GM12878 (cell line): ENCODE data around the gene UPK1B. TPM values are rescaled to one million over a fixed set of nuclear protein-coding genes. Genes with fewer than 3 reads are reported as not detected.

Experiments used
- ATAC-seq: fragments of 200-7000 bp; cut with Tn5 transposase; 3 replicates; pipeline ENCODE4 v1.9.1; 2020; ENCODE audit warnings: mild to moderate bottlenecking, moderate library complexity
- BruUV-seq: library from RNA; stranded (reverse); fragments of 400-500 nt; replicated peaks from 2 replicates; lab custom pipeline; 2021; lab: Mats Ljungman, UMichigan
- CTCF ChIA-PET: fragments of 300-600 bp; sonication (Branson Sonifier 250); formaldehyde crosslinking; extraction: SDS; loops from one replicate; lab custom pipeline; 2021; ENCODE audit warnings: inconsistent platforms; lab: Yijun Ruan, JAX
- POLR2A ChIA-PET: fragments of 350-600 bp; formaldehyde crosslinking; extraction: SDS; loops from one replicate; lab custom pipeline; 2021; ENCODE audit warnings: inconsistent platforms; lab: Charles Lee
- RAD21 ChIA-PET: fragments of 300-600 bp; sonication (Branson Sonifier 250); formaldehyde crosslinking; loops from one replicate; lab custom pipeline; 2023; ENCODE audit warnings: antibody characterized with exemption; ENCODE audit not compliant: unreplicated experiment; lab: Charles Lee
- SMC1A ChIA-PET: fragments of 300-600 bp; sonication (Branson Sonifier 250); formaldehyde crosslinking; loops from one replicate; lab custom pipeline; 2023; ENCODE audit not compliant: unreplicated experiment, uncharacterized antibody; lab: Charles Lee
- DNase-seq: peaks from one replicate; pipeline ENCODE4 v3.0.0-alpha.2; 2011; ENCODE audit warnings: low read depth, low spot score
- FAIRE-seq: peaks from 3 replicates; lab custom pipeline; 2011; peaks lifted over from hg19 to GRCh38; lab: Jason Lieb, UNC
- H2AFZ ChIP-seq: 2 replicates; pipeline ENCODE4 v1.6.0; 2011; ENCODE audit warnings: low read depth, low read length, control low read depth; ENCODE audit not compliant: control insufficient read depth
- H3K27ac ChIP-seq: 2 replicates; pipeline ENCODE4 v1.5.1; 2011; ENCODE audit warnings: control low read depth; ENCODE audit not compliant: control insufficient read depth, insufficient read depth
- H3K27me3 ChIP-seq, 2 experiments: replicated peaks in 1 of 2; 2 replicates each; pipeline versions ENCODE4 v1.6.0 to v1.6.1; 2011; ENCODE audit warnings: low read length in 1 of 2; ENCODE audit not compliant: control insufficient read depth in 2 of 2, insufficient read depth in 2 of 2
- H3K36me3 ChIP-seq, 2 experiments: 2 replicates each; pipeline ENCODE4 v1.5.1; 2011; ENCODE audit warnings: low read length in 1 of 2; ENCODE audit not compliant: control insufficient read depth in 2 of 2, insufficient read depth in 2 of 2
- H3K4me1 ChIP-seq: 2 replicates; pipeline ENCODE4 v1.6.1; 2011; ENCODE audit warnings: mild to moderate bottlenecking, low read length, moderate library complexity, mixed read lengths; ENCODE audit not compliant: control insufficient read depth, insufficient read depth
- H3K4me2 ChIP-seq: 2 replicates; pipeline ENCODE4 v1.6.0; 2011; ENCODE audit warnings: control low read depth; ENCODE audit not compliant: control insufficient read depth, insufficient read depth
- H3K4me3 ChIP-seq: fragments of 200-600 bp; sonication (generic); 2 replicates; pipeline ENCODE4 v1.5.1; 2016
- H3K79me2 ChIP-seq: 2 replicates; pipeline ENCODE4 v1.6.0; 2011; ENCODE audit warnings: low read length; ENCODE audit not compliant: control insufficient read depth, insufficient read depth
- H3K9ac ChIP-seq: 2 replicates; pipeline ENCODE4 v1.8.0; 2011; ENCODE audit warnings: low read length, control low read depth, mixed read lengths; ENCODE audit not compliant: control insufficient read depth, insufficient read depth
- H3K9me3 ChIP-seq: replicated peaks from 3 replicates; pipeline ENCODE4 v1.5.1; 2011; ENCODE audit warnings: mild to moderate bottlenecking, low read length; ENCODE audit not compliant: control insufficient read depth, insufficient read depth
- H4K20me1 ChIP-seq: 2 replicates; pipeline ENCODE4 v1.6.0; 2011; ENCODE audit not compliant: control insufficient read depth, insufficient read depth
- EP300 ChIP-seq, 2 experiments: fragments of 150-350 bp in 1 of 2; IDR thresholded peaks; 2 replicates each; pipeline ENCODE4 v1.6.1; 2011 to 2012; ENCODE audit warnings: low read depth in 2 of 2, low read length in 2 of 2, borderline replicate concordance in 1 of 2, improper control_type of control experiment in 1 of 2, inconsistent platforms in 1 of 2; ENCODE audit not compliant: control insufficient read depth in 1 of 2
- GABPA ChIP-seq: IDR thresholded peaks from 2 replicates; pipeline ENCODE4 v1.6.1; 2014; ENCODE audit warnings: antibody characterized with exemption, low read depth, mild to moderate bottlenecking, inconsistent platforms
- IRF3 ChIP-seq: fragments of 450-650 bp; IDR thresholded peaks from 2 replicates; pipeline ENCODE4 v1.6.1; 2014; ENCODE audit warnings: mild to moderate bottlenecking
- JUNB ChIP-seq: IDR thresholded peaks from 2 replicates; pipeline ENCODE4 v1.6.1; 2016; ENCODE audit warnings: antibody characterized with exemption, mild to moderate bottlenecking
- MTA2 ChIP-seq: fragments of 450-650 bp; IDR thresholded peaks from 2 replicates; pipeline ENCODE4 v1.6.1; 2016; ENCODE audit warnings: low read depth, mild to moderate bottlenecking, moderate library complexity
- NFYB ChIP-seq: IDR thresholded peaks from 2 replicates; pipeline ENCODE4 v1.6.1; 2011; ENCODE audit warnings: low read depth, mild to moderate bottlenecking, low read length, improper control_type of control experiment, moderate library complexity; ENCODE audit not compliant: insufficient read depth
- NR2F1 ChIP-seq: fragments of 450-650 bp; conservative IDR thresholded peaks from 2 replicates; pipeline ENCODE4 v1.6.1; 2017; ENCODE audit warnings: mild to moderate bottlenecking
- POLR2AphosphoS2 ChIP-seq: IDR thresholded peaks from 2 replicates; pipeline ENCODE4 v1.6.1; 2011; ENCODE audit warnings: low read depth, mild to moderate bottlenecking, low read length, improper control_type of control experiment, moderate library complexity
- POLR2AphosphoS5 ChIP-seq: IDR thresholded peaks from 2 replicates; pipeline ENCODE4 v1.6.1; 2011; ENCODE audit warnings: mild to moderate bottlenecking, low read length, inconsistent platforms
- SREBF2 ChIP-seq: IDR thresholded peaks from 2 replicates; pipeline ENCODE4 v1.6.1; 2012; ENCODE audit warnings: mild to moderate bottlenecking, low read length
- STAT1 ChIP-seq: fragments of 450-650 bp; conservative IDR thresholded peaks from 2 replicates; pipeline ENCODE4 v1.6.1; 2014; ENCODE audit warnings: antibody characterized with exemption, mild to moderate bottlenecking
- TCF12 ChIP-seq: IDR thresholded peaks from 2 replicates; pipeline ENCODE4 v1.6.1; 2011; ENCODE audit warnings: low read depth, mild to moderate bottlenecking, low read length
- WGBS: methylation state at CpG from one replicate; pipeline ENCODE4 v1.1.6; 2016; ENCODE audit warnings: low lambda C conversion rate; ENCODE audit not compliant: insufficient replicate concordance, insufficient coverage; ENCODE audit errors: missing lambda C conversion rate; 5-methylcytosine and 5-hydroxymethylcytosine counted together
- in situ Hi-C: fragments of 300-500 bp; cut with MboI; formaldehyde crosslinking; loops from 9 replicates; pipeline ENCODE4 v1.14.3; 2018; ENCODE audit warnings: mixed read lengths
- intact Hi-C: fragments of 100-400 bp; cut with micrococcal nuclease; formaldehyde crosslinking; loops from one replicate; pipeline ENCODE4 v1.14.2; 2022; ENCODE audit not compliant: unreplicated experiment
- polyA plus RNA-seq, 11 experiments: library from polyadenylated mRNA; depleted of rRNA in 4 of 11; unstranded in 6 of 11; stranded (reverse) in 5 of 11; fragments of >200 nt; fragmentation: Nextera tagmentation in 4 of 11; fragmentation: Illumina TruSeq in 1 of 11; extraction: Ambion mirVana in 4 of 11; extraction: Trizol in 1 of 11; gene quantifications; 1 replicate in 1 of 11; 2 replicates in 10 of 11; pipeline versions ENCODE4 v1.2.1 to v1.2.3, GENCODE V29; 2011 to 2016; ENCODE audit warnings: inconsistent platforms in 2 of 11, missing spikeins in 2 of 11, low read depth in 1 of 11
- total RNA-seq, 4 experiments: library from RNA; depleted of rRNA in 3 of 4; stranded (reverse); fragments of >200 nt in 3 of 4; fragmentation: Illumina TruSeq in 1 of 4; extraction: Trizol in 1 of 4; gene quantifications; 2 replicates each; pipeline versions ENCODE4 v1.2.1 to v1.2.3, GENCODE V29; 2013 to 2021
- TF ChIP-seq, protein P1 (sequence below): fragments of 450-650 bp; IDR thresholded peaks from 2 replicates; pipeline ENCODE4 v1.6.1; 2017; ENCODE audit warnings: mild to moderate bottlenecking, moderate library complexity
- TF ChIP-seq, protein P2 (sequence below): fragments of 450-650 bp; IDR thresholded peaks from 2 replicates; pipeline ENCODE4 v1.6.1; 2017; ENCODE audit warnings: borderline replicate concordance

Gene UPK1B
- total and polyA plus RNA-seq, 10 of the 15 experiments (the other 5 are each of a cell fraction or from before 2014, with no cell fraction given) = not detected

DNA sequence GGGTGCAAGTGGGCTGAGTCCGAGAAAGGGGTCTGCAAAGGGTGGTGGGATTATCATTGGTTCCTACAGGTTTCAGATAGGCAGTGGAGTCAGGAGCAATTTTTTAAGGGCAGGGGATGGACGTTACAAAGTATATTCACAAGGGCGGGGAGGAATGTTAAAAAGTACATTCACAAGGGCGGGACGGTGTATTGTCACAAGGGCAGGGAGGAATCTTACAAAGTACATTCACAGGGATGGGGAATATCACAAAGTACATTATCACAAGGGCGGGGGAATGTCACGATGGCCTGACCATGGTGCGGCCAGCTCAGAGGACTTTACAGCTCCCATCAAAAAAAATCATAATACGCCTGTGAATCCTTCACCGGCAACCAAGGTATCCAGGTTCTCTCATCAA, 48.1 kb upstream of the UPK1B start:
- Histone ChIP-seq H3K9ac (no peak overlapping the region), H3K4me1 (no peaks in the 10 kb centered on the region), H2AFZ (no peak overlapping the region), H3K27me3 (no peaks in the 10 kb centered on the region), H3K4me2 (no peak overlapping the region), H3K4me3 (no peak overlapping the region), H3K36me3 (no peaks in the 10 kb centered on the region), H3K27ac (no peak overlapping the region), H3K79me2 (no peaks in the 10 kb centered on the region), H4K20me1 (no peaks in the 10 kb centered on the region), H3K9me3 (no peaks in the 10 kb centered on the region)
- no TSS peak for BruUV-seq
- FAIRE-seq = no peak
- 81% methylated on average over 10 of the region's 10 CpGs for WGBS
- SMC1A ChIA-PET = interaction anchor here (1.4 kb wide), 1 partner anchor 86 kb away, joined by 3 read pairs; no protein-coding TSS in a partner anchor
- CTCF ChIA-PET = no interaction called here
- ATAC-seq = no peak
- intact Hi-C loops = no loop called here
- no peak for TF ChIP-seq NFYB
- TF ChIP-seq JUNB = no peak
- TF ChIP-seq POLR2AphosphoS2 = no peak
- TF ChIP-seq EP300 (IDR thresholded peaks at IDR 0.05; ENCODE audit: borderline replicate concordance in 1 of 2, control insufficient read depth in 1 of 2, low read depth in 2 of 2, low read length in 2 of 2) = no peak
- TF ChIP-seq STAT1 = no peak
- TF ChIP-seq, protein P1, sequence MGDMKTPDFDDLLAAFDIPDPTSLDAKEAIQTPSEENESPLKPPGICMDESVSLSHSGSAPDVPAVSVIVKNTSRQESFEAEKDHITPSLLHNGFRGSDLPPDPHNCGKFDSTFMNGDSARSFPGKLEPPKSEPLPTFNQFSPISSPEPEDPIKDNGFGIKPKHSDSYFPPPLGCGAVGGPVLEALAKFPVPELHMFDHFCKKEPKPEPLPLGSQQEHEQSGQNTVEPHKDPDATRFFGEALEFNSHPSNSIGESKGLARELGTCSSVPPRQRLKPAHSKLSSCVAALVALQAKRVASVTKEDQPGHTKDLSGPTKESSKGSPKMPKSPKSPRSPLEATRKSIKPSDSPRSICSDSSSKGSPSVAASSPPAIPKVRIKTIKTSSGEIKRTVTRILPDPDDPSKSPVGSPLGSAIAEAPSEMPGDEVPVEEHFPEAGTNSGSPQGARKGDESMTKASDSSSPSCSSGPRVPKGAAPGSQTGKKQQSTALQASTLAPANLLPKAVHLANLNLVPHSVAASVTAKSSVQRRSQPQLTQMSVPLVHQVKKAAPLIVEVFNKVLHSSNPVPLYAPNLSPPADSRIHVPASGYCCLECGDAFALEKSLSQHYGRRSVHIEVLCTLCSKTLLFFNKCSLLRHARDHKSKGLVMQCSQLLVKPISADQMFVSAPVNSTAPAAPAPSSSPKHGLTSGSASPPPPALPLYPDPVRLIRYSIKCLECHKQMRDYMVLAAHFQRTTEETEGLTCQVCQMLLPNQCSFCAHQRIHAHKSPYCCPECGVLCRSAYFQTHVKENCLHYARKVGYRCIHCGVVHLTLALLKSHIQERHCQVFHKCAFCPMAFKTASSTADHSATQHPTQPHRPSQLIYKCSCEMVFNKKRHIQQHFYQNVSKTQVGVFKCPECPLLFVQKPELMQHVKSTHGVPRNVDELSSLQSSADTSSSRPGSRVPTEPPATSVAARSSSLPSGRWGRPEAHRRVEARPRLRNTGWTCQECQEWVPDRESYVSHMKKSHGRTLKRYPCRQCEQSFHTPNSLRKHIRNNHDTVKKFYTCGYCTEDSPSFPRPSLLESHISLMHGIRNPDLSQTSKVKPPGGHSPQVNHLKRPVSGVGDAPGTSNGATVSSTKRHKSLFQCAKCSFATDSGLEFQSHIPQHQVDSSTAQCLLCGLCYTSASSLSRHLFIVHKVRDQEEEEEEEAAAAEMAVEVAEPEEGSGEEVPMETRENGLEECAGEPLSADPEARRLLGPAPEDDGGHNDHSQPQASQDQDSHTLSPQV = no peak
- TF ChIP-seq MTA2 = no peak
- TF ChIP-seq IRF3 = no peak
- no peak for TF ChIP-seq NR2F1
- no peak for TF ChIP-seq SREBF2
- no peak for TF ChIP-seq TCF12
- TF ChIP-seq, protein P2, sequence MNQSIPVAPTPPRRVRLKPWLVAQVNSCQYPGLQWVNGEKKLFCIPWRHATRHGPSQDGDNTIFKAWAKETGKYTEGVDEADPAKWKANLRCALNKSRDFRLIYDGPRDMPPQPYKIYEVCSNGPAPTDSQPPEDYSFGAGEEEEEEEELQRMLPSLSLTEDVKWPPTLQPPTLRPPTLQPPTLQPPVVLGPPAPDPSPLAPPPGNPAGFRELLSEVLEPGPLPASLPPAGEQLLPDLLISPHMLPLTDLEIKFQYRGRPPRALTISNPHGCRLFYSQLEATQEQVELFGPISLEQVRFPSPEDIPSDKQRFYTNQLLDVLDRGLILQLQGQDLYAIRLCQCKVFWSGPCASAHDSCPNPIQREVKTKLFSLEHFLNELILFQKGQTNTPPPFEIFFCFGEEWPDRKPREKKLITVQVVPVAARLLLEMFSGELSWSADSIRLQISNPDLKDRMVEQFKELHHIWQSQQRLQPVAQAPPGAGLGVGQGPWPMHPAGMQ = no peak
- no peak for TF ChIP-seq POLR2AphosphoS5
- no peak for TF ChIP-seq GABPA
- in situ Hi-C loops = no loop called here
- POLR2A ChIA-PET = no interaction called here
- RAD21 ChIA-PET = no interaction called here
- no peak for DNase-seq
